AG10803 (cell line): Measurements from ENCODE around the gene RERE.

Experiments used
- DNase-seq: peaks from one replicate; pipeline ENCODE4 v3.0.0; 2010; ENCODE audit warnings: low read depth
- H3K4me3 ChIP-seq: 2 replicates; pipeline ENCODE4 v1.5.1; 2011; ENCODE audit warnings: mild to moderate bottlenecking, low read length, control low read depth
- CTCF ChIP-seq: conservative IDR thresholded peaks from 2 replicates; pipeline ENCODE4 v1.5.1; 2011; ENCODE audit warnings: mild to moderate bottlenecking, low read length, control low read depth, inconsistent platforms

Gene RERE

DNA sequence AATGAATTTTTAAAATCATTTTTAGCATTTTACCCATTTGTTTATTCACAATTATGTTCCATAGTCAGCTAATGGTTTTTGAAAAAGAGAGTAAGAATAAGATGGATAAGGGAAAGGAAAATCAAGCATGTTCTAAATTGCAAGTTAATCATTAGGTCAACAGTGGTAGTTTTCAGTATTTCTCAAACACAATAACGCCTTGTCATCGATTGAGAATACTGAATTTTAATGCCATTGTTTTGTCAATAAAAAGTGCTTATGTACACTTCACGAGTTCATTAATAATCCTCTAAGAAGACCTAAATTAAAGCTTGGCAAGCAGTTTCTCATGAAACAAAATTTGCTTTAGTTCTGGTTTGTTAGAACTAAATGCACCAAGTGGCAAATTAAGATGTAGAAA is 100.3 kb downstream of the RERE start:
- no peak for TF ChIP-seq CTCF
- no peak overlapping the region for H3K4me3 ChIP-seq
- DNase-seq: no peak

DNA sequence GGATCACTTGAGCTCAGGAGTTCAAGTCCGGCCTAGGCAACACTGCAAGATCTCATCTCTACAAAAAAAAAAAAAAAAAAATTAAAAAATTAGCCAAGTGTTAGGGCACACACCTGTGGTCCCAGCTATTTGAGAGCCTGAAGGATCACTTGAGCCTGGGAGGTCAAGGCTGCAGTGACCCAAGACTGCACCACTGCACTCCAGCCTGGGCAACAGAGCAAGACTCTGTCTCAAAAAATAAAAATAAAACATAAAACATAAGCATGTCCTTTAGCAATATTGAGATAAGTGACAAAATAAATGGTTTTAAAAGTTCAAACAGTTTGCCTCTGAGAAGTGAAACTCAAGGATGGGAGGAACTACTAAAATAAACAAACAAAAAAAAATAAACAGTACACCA is 101.2 kb downstream of the RERE start:
- DNase-seq: no peak
- H3K4me3 ChIP-seq: no peak overlapping the region
- TF ChIP-seq CTCF: no peak

DNA sequence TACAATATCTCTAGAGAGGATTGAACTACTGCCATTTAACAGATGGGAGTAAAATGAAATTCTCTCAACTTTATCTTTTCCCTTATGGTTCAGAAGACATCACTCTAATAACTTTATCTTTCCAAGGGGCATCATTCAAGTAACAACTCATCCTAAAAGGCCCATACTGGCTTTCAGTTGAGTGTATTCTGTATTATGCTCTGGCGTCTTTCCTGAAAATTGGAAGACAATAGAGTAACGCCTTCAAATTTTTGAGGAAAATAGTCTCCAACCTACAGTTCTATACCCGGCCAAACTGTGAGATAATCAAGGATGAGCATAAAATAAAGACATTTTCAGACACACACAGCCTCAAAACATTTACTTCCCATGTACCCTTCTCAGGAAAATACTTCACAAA is 103.3 kb downstream of the RERE start:
- TF ChIP-seq CTCF: no peak
- H3K4me3 ChIP-seq: no peak overlapping the region
- DNase-seq: no peak

DNA sequence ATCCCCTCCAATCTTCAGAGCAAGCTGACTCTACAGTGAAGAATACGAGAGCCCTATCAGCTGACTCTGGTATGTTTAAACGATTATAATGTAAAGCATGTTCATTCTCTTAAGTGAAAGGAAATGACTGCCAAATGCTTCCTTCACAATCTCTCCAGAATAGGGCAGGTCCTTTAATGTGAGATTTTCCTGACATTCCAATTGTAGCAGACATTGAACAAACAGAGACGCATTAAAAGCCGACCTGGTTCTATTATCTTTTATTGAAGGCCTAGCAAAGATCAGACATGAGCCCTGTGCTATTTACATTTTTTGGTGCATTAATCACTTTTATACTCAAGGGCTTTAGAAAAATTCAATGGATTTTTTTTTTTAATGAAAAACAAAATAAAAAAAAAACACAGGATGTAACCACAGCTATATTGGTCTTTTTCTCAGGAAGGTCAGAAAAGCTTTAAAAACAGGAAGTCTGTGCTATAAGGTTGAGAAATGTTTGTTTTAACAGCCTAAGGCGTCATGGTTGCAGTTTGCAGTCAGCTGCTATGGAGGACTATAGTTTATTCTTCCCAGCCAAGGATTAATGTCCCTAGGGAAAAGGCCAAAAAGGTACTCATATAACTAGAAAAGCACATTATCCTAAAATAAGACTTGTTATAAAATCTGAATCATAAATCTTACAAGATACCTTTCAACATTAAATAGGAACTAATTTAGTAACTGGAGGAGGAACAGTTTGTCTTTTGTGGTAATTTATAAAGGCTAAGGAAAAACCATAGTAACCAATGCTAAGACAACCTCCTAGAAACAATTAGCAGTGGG is 104.8 kb downstream of the RERE start:
- TF ChIP-seq CTCF: no peak
- DNase-seq: peak; percentile 89
- H3K4me3 ChIP-seq: peak overlapping the region; percentile 22; the same call in 1 of the 2 replicates

GRCh38 chr1:8711873-8712412 is 105.5 kb downstream of the RERE start:
- no peak for TF ChIP-seq CTCF
- no peak for DNase-seq
- peak overlapping the region; percentile 22; the same call in 1 of the 2 replicates for H3K4me3 ChIP-seq

DNA sequence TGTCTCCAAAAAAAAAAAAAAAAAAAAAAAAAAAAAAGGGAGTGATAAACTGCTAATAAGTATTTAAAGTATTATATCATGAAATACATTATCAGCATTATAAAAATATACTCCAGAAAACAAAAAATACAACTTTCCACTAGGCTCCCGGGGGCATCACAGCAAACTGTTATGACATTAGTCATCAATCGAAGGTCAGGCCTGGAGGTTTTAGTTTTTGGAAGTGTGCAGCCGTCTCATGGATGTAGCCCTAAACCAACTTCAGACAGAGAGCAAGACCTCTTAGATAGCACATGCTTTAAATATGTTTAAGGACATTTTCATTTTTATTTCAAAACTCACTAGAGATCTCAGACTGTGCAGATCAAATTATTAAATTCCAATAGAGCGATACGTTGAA is 106.3 kb downstream of the RERE start:
- DNase-seq: no peak
- TF ChIP-seq CTCF: no peak
- H3K4me3 ChIP-seq: no peak overlapping the region

GRCh38 chr1:8708259-8708658 is 109.2 kb downstream of the RERE start:
- no peak overlapping the region for H3K4me3 ChIP-seq
- DNase-seq: no peak
- no peak for TF ChIP-seq CTCF
